Medulla oblongata (tissue), 1 donor: ENCODE measurements around the gene MAVS.
A peak's percentile ranks its signal among the peaks of the same experiment; 100 is the strongest.
"Not testable (repeated sequence)": the region's sequence is repeated elsewhere in the genome, so short reads cannot be mapped to it uniquely, and the experiment has no call there.

Experiments
- DNase-seq: peaks from one replicate; pipeline ENCODE4 v3.0.0-alpha.2; 2015; ENCODE audit errors: extremely low spot score

The MAVS gene

GRCh38 chr20:3854462-3854871 is 7.8 kb downstream of the MAVS start:
- DNase-seq: no peak

DNA sequence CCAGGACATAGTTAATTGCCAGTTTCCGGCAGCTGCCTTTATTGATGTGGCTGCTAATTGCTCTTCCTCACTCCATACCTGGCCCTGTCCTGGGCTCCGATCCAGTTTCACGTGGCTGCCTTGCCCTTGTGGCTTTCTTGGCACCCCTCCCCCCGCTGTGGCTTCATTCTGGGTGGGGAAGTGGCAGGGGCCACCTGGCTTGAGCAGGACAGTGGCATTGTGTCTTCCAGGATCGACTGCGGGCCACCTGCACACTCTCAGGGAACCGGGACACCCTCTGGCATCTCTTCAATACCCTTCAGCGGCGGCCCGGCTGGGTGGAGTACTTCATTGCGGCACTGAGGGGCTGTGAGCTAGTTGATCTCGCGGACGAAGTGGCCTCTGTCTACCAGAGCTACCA is 10.8 kb downstream of the MAVS start:
- DNase-seq: no peak

GRCh38 chr20:3858689-3859088 is 12.1 kb downstream of the MAVS start:
- DNase-seq: no peak

- DNase-seq: no peak
Measured at GRCh38 chr20:3861191-3861590, 14.6 kb downstream of the MAVS start.

DNA sequence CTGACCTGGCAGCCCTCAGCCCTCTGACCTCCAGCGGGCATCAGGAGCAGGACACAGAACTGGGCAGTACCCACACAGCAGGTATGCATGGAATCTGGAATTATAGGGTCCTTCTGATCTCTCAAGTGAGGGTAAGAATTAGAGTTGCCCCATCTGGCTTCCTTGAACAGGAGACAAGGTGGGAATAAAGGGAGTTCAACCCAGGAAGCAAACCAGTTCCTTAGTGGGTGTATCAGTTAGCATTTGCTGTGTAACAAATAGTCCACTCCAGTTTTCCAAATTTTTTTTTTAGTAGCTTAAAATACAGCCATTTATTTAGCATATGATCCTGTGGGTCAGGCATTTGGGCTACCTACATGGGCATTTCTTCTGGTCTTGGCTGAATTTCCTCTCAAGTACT is 15.7 kb downstream of the MAVS start:
- no peak for DNase-seq

- DNase-seq: no peak
Measured at GRCh38 chr20:3863317-3863716, 16.7 kb downstream of the MAVS start.

GRCh38 chr20:3864518-3864917 is 17.9 kb downstream of the MAVS start:
- no peak for DNase-seq

- no peak for DNase-seq
Measured at GRCh38 chr20:3865152-3865886, 18.7 kb downstream of the MAVS start.

GRCh38 chr20:3865887-3866407 is 19.3 kb downstream of the MAVS start:
- no peak for DNase-seq

- no peak for DNase-seq
Measured at GRCh38 chr20:3866464-3866863, 19.8 kb downstream of the MAVS start.

DNA sequence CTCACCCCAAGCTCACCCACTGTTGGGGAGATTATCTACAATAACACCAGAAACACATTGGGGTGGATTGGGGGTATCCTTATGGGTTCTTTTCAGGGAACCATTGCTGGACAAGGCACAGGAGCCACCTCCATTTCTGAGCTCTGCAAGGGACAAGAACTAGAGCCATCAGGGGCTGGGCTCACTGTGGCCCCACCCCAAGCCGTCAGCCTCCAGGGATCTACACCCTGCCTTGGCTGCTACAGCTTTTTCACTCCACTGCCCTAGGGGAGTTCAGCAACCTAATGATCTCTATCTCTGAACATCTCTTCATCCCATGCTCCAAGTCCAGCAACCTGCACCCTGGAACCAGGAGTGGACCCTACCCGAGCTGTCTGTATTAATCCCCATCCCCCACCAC is 21.2 kb downstream of the MAVS start:
- no peak for DNase-seq

GRCh38 chr20:3869839-3870634 is 23.4 kb downstream of the MAVS start:
- no peak for DNase-seq

- DNase-seq: no peak
Measured at GRCh38 chr20:3871550-3872265, 25.1 kb downstream of the MAVS start.

DNA sequence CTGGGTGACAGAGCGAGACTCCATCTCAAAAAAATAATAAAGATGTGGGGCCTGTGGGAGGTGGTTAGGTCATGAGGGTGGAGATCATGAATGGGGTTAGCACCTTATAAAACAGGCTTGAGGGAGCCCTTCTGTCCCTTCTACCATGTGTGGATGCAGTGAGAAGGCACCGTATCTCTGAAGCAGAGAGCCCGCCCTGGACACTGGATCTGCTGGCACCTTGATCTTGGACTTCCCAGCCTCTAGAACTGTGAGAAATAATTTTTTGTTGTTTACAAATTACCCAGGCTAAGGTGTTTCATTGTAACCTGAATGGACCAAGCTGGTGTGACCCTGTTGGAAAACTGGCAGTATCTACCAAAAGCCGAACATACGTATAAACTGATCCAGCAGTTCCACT is 26.9 kb downstream of the MAVS start:
- no peak for DNase-seq

- DNase-seq: no peak
Measured at GRCh38 chr20:3874194-3874844, 27.7 kb downstream of the MAVS start.

- no peak for DNase-seq
Measured at GRCh38 chr20:3875378-3875974, 28.8 kb downstream of the MAVS start.

DNA sequence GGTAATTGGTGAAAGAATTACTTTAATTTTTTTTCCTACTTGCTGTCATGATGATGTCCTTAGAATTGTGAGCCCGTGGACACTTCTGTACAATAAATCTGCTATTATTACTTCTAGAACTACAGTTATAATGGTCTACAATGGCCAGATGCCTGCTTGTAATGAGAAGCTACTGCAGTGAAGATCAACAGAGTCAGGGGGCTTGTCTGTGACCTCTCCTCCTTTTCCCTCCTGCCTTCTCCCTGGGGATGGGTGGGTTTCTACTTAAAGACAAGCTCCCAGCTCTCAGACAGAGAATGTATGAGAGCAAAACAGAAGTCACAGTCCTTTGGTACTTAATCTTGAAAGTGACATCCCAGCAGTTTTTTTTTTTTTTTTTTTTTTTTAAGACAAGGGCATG is 29.4 kb downstream of the MAVS start:
- DNase-seq: no peak

DNA sequence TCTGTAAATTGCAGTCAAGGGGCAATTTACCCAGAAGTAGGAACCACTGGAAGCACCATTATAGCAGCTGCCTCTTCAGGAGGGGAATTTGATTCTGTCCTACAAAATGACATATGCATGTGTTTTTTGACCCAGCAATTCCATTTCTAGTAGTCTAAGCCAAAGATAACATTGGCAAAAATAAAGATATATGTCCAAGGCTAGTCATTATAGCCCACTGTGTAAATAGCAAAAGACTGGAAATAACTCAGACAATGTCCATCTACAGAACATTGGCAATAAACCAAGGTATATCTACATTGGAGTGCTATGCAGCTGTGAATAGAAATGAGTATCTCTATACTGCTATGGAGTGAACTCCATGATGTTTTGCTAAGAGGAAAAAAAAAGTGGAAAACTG is 30.0 kb downstream of the MAVS start:
- DNase-seq: no peak

GRCh38 chr20:3878921-3879274 is 32.3 kb downstream of the MAVS start:
- not testable (repeated sequence) for DNase-seq

DNA sequence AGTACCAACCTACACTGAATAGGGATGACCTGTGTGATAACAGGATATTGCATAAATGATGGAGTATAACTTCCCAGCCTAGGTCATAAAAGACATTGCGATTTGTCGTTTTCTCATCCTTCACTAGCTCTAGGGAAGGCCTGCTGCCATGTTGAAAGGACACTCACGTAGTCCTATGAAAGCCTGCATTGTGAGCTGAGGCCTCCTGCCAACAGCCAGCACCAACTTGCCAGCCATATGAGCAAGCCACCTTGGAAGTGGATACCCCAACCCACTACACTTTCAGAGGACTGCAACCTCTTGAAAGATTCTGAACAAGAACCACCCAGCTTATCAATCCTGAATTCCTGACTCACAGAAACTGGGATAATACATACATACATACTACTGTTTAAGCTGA is 39.1 kb downstream of the MAVS start:
- peak; percentile 25 for DNase-seq

DNA sequence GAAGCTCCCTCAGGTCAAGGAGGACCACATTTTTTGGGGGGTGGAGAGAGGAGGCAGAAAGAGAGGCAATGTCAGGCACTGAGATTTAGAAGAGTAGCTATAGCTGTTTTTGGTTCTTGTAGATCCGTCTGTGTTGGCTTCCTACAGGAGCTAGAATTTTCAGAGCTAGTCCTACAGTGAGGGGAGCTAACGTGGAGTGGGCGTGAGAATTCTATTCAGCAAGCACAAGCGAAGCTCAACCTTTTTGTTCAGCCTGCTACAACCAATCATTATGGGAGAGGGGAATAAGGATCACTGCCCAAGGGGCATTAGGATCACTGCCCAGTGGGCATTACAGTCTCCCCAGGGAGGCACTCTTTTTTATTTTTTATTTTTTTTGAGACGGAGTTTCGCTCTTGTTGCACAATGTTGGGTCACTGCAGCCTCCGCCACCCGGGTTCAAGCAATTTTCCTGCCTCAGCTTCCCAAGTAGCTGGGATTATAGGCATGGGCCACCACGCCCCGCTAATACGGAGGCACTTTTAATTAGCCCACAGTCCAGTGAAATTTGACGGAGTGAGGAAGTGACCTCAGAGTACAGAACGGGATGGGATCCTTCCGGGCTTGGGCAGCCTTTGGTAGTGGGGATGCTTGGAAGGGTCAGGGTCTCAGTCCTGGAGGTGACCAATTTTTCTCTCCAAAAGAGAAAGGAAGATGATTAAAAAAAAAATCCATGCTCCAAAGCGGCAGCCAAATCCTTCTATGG is 41.4 kb downstream of the MAVS start:
- no peak for DNase-seq
